HAP-1 (cell line): ENCODE measurements around the gene UBXN10.

Source experiments
- DNase-seq, 2 experiments: peaks; one replicate each; pipeline ENCODE4 v3.0.0-alpha.2; 2016 to 2020; ENCODE audit warnings: low spot score in 2 of 2
- H3K27me3 ChIP-seq: fragments of 250-450 bp; sonication (Bioruptor Pico); 2 replicates; pipeline ENCODE4 v1.5.1; 2020; ENCODE audit warnings: low read depth, mild to moderate bottlenecking, moderate library complexity
- H3K36me3 ChIP-seq: fragments of 250-450 bp; sonication (Bioruptor Pico); replicated peaks from 2 replicates; pipeline ENCODE4 v1.5.1; 2020; ENCODE audit warnings: mild to moderate bottlenecking
- H3K4me1 ChIP-seq: fragments of 250-450 bp; sonication (Bioruptor Pico); 2 replicates; pipeline ENCODE4 v1.5.1; 2020; ENCODE audit warnings: mild to moderate bottlenecking
- H3K4me3 ChIP-seq: fragments of 250-450 bp; sonication (Bioruptor Pico); 2 replicates; pipeline ENCODE4 v1.5.1; 2020; ENCODE audit warnings: mild to moderate bottlenecking, moderate library complexity
- H3K9me3 ChIP-seq: fragments of 250-450 bp; sonication (Bioruptor Pico); 2 replicates; pipeline ENCODE4 v1.5.1; 2020; ENCODE audit warnings: mild to moderate bottlenecking, moderate library complexity
- in situ Hi-C: fragments of 300-500 bp; cut with MboI; formaldehyde crosslinking; loops from 3 replicates; pipeline ENCODE4 v1.14.3; 2020; ENCODE audit warnings: low sequenced_read_pairs, inconsistent platforms, mixed read lengths

UBXN10 gene

DNA sequence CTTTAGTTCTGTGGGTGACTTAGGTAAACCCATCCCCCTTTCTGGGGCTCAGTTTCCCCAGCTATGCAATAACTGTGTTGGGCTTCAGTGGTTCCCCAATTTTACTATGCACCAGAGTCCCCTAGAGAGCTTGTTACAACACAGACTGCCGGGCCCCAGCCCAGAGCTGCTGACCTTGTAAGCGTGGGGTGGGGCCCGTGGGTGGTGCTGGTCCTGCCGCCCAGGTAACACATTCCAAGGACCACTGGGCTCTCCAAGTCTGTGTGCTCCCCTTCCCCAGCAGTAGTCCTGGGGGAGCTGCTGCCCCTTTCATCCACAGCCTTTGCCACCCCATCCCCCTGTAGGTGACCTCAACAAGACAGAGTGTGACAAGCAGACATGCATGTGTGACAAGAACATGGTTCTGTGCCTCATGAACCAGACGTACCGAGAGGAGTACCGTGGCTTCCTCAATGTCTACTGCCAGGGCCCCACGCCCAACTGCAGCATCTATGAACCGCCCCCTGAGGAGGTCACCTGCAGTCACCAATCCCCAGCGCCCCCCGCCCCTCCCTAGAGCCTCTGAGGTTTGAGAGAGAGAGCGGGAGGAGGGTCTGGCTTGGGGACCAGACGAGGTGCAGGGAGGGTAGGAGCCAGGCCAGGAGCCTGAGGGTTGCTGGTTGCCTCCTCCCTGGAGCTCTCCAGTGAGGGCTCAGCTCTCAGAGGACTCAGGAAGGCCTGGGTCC is 37.9 kb upstream of the UBXN10 start:
- Histone ChIP-seq H3K4me1 (no peaks in the 10 kb centered on the region; the same call in 1 of the 2 replicates), H3K9me3 (no peaks in the 10 kb centered on the region), H3K27me3 (no peaks in the 10 kb centered on the region), H3K4me3 (no peak overlapping the region), H3K36me3 (no peaks in the 10 kb centered on the region)
- in situ Hi-C loops, result no loop called here
- DNase-seq, result no peak

DNA sequence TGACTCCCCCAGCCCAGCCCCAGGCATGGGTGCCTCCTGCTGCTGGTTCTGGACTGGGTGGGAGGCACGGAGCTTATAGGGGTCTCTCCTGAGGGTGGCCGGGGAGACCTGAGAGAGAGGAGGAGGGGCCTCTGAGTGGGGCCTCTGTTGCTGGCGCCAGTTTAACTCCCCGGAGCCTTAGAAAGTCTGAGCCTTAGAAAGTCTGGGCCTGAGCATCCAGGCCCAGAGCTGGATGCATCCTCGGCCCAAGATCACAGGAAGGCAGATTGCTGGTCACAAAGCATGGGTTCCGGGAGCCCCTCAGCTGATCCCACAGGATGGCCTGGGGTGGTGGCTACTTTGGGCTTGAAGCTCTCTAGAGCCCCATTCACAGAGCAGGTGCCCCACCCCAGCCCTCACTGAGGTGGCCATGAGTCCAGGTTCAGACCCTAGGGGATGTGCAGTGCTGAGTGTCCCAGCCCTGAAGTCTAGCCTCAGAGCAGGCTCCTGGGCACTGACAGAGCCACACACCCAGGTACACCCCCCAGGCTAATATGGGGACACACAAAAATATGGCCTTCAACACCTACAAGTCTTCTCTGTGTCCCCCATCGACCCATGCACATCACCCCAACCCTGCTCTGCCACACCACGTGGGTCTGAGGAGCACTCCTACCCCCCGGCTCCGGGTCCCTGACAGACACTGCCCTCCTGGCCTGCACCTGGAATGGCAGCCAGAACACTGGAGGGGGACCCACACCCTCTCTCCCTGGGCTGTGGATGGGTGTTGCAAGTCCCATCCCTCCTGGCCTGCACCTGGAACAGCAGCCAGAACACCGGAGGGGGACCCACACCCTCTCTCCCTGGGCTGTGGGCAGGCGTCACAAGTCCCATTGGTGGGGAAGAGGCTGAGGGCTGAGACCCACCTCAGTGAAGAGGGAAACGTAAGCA is 37.1 kb upstream of the UBXN10 start:
- Histone ChIP-seq H3K27me3 (no peaks in the 10 kb centered on the region), H3K9me3 (no peaks in the 10 kb centered on the region), H3K4me3 (no peak overlapping the region), H3K36me3 (no peaks in the 10 kb centered on the region), H3K4me1 (no peaks in the 10 kb centered on the region; the same call in 1 of the 2 replicates)
- DNase-seq, result no peak
- in situ Hi-C loops, result no loop called here

DNA sequence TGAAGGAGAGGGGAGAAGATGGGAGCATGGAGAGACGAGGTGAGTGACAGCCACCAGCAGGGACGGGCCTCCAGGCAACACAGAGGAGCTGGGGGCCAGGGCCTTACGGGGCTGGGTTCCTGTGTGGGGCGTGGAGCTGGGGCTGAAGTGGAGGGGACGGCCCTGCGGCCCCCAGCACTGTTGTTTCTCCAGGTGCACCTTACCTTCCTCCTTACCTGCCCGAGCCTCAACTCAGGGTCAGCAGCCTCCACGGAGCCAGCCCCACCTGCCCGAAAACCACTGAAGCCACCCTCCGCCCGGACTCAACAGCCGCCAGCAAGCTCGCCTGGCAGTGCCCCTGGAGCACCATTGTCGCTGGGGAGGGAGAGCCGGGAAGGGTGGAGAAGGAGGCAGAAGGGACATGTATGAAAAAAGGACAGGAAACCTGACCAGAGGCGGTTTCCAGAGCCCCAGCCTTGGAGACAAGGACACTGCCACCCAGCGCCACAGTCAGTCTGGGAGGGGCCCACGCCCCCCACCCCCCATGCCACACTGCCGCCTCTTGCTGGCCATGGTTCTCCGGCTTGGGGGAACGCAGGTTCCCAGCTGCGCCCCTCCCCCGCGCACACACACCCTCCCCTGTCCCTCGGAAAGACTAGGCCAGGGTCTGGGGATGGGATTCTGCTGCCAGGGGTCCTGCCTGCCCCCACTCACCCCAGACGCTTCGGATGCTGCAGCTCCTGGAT is 36.1 kb upstream of the UBXN10 start:
- no peak for DNase-seq
- no peaks in the 10 kb centered on the region for H3K9me3 ChIP-seq
- H3K36me3 ChIP-seq, result no peaks in the 10 kb centered on the region
- H3K4me3 ChIP-seq, result no peak overlapping the region
- in situ Hi-C loops, result loop anchor here (5.0 kb wide), 1 partner anchor 227 kb away; the partner anchor contains the start of gene PLA2G2E
- H3K27me3 ChIP-seq, result no peaks in the 10 kb centered on the region
- no peaks in the 10 kb centered on the region; the same call in 1 of the 2 replicates for H3K4me1 ChIP-seq

DNA sequence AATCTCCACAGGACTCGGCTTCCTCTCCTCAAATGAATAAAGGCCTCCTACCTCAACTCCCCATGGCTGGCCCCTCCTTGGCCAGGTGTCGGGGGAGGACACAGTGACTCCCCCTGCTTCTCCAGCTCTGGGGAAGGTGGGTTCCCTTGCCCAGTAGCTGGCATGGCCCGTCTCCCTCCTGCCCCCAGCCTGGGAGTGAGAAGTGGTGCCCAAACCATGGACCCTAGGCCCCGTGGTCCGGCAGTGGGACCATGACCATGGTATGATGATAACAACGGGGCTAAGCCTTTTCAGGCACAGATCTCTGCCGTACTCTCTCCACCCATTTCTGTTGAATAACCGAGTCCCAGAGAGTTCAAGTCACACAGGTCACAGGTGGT is 35.6 kb upstream of the UBXN10 start:
- H3K4me3 ChIP-seq, result no peak overlapping the region
- H3K9me3 ChIP-seq, result no peaks in the 10 kb centered on the region
- no peaks in the 10 kb centered on the region; the same call in 1 of the 2 replicates for H3K4me1 ChIP-seq
- DNase-seq, result no peak
- H3K27me3 ChIP-seq, result no peaks in the 10 kb centered on the region
- in situ Hi-C loops, result loop anchor here (5.0 kb wide), 1 partner anchor 228 kb away; the partner anchor contains the start of gene PLA2G2E
- no peaks in the 10 kb centered on the region for H3K36me3 ChIP-seq

DNA sequence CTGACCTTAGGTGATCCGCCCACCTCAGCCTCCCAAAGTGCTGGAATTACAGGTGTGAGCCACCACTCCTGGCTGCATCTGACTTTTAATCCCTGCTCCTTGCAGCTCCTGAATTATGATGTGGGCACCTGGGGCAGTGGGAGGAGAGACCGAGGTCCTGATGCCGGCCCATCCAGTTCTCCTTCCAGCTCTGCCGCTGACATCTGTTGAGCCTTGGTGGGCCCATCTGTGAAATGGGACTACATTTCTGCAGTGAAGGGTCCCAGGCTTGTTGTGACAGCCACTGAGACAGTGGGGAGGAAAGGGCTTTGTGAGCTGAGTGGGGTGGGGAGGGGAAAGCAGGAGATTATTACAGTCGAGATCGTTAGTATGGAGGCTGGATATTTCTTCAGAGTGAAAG is 34.9 kb upstream of the UBXN10 start:
- no peaks in the 10 kb centered on the region for H3K9me3 ChIP-seq
- no peaks in the 10 kb centered on the region for H3K36me3 ChIP-seq
- in situ Hi-C loops, result loop anchor here (5.0 kb wide), 1 partner anchor 229 kb away; the partner anchor contains the start of gene PLA2G2E
- H3K4me3 ChIP-seq, result no peak overlapping the region
- no peaks in the 10 kb centered on the region for H3K27me3 ChIP-seq
- no peaks in the 10 kb centered on the region; the same call in 1 of the 2 replicates for H3K4me1 ChIP-seq
- no peak for DNase-seq

DNA sequence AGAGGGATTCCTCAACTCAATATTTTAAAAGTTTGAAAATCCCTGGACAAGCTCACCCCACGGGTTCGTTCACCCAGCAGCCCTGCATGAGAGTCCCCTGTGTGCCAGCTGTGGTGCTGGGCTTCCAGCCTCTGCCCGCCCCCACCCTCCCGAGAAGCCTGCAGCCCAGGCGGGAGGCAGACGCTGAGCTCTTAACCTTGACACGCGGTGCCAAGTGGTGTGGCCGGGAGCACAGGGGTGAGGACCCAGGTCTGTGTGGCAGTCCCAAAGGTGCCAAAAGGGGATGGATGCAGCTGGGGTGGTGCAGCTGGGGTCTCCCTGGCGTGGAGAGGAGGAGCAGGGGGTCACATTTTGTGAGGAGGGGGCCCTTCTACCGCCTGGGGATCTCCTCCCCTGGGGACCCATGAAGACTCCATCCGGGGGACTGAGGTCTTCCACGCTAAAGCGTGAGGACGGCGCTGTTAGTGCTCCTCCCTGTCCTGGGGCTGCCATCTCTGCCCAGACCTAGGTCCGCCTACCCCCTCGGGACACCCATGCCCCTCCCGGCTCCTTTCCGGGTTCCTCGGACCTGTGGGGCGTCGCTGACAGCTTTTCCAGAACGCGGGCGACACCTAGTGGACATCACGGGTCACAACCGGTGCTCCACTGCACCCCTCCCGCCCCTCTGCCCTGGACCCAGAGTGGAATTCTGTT is 33.8 kb upstream of the UBXN10 start:
- H3K4me3 ChIP-seq, result peak overlapping the region; percentile 21
- H3K27me3 ChIP-seq, result no peaks in the 10 kb centered on the region
- no peaks in the 10 kb centered on the region for H3K36me3 ChIP-seq
- no peaks in the 10 kb centered on the region for H3K9me3 ChIP-seq
- peak; percentile 55 to 92 for DNase-seq
- no peaks in the 10 kb centered on the region; the same call in 1 of the 2 replicates for H3K4me1 ChIP-seq
- in situ Hi-C loops, result loop anchor here (5.0 kb wide), 1 partner anchor 230 kb away; the partner anchor contains the start of gene PLA2G2E

DNA sequence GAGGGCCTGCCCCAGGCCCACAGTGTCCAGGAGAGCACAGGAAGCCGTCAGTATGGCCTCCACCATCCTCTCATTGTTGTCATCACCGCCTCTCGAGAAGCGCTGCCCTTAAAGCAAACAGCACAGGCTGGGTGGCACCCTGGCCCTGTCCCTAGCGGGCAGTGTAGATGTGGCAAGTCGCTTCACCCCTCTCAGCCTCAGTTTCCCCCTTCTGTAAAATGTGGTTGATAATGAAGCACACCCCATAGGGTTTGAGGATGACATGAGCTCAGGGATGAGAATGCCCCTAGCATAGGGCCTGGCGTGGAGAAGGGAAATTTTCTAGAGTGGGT is 33.3 kb upstream of the UBXN10 start:
- Histone ChIP-seq H3K4me1 (no peaks in the 10 kb centered on the region; the same call in 1 of the 2 replicates), H3K9me3 (no peaks in the 10 kb centered on the region), H3K4me3 (no peak overlapping the region), H3K36me3 (no peaks in the 10 kb centered on the region), H3K27me3 (no peaks in the 10 kb centered on the region)
- DNase-seq, result no peak
- in situ Hi-C loops, result loop anchor here (5.0 kb wide), 1 partner anchor 230 kb away; the partner anchor contains the start of gene PLA2G2E

DNA sequence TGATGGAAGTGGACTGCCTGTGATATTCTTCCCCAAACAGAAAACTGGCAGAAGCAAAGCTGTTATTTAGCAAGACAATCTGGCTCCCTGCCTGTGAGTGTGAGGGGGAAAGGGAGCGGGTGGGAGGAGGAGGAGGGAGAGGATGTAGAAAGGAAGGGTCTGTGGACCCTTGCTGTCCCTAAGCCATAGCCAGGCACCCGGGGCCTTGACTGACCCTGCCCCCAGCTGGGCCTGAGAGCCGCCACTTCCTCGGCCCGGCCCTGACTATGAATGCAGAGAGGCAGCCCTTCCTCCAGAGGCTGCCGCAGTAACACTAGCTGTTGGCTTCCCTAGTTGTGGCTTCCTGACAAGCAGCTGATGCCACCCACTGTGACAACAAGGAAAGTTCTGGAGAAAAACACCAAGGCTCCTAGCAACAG is 32.9 kb upstream of the UBXN10 start:
- in situ Hi-C loops, result loop anchor here (5.0 kb wide), 1 partner anchor 231 kb away; the partner anchor contains the start of gene PLA2G2E
- no peak overlapping the region for H3K4me3 ChIP-seq
- DNase-seq, result no peak

DNA sequence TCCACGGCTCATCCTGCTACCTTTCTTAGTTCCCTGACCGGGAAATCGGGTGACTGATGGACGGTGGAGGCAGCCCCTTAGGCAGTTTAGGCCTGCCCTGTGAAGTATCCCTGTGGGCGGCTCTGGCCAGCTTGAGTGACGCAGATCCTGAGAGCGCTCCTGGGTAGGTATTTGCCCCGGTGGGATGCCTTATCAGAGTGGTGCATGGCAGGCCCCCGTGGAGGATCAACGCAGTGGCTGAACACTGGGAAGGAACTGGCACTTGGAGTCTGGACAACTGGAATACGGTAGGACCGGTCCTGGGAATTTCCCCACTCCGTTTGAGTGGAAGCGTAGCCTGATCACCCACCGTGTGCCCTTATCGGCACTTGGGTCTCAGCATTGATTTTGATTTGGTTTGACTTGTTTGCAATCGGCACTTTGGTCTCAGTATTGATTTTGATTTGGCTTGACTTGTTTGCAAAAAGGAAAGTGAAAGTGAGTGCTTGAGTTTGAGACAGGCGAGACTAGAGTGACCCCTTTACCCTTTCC is 31.5 kb upstream of the UBXN10 start:
- in situ Hi-C loops, result loop anchor here (5.0 kb wide), 1 partner anchor 232 kb away; the partner anchor contains the start of gene PLA2G2E
- Histone ChIP-seq H3K36me3 (no peaks in the 10 kb centered on the region), H3K27me3 (no peaks in the 10 kb centered on the region), H3K4me1 (no peaks in the 10 kb centered on the region; the same call in 1 of the 2 replicates), H3K9me3 (no peaks in the 10 kb centered on the region), H3K4me3 (no peak overlapping the region)
- DNase-seq, result no peak

More for the DNA sequence above, 32.9 kb upstream of the UBXN10 start:
- Histone ChIP-seq H3K4me1 (no peaks in the 10 kb centered on the region; the same call in 1 of the 2 replicates), H3K9me3 (no peaks in the 10 kb centered on the region), H3K36me3 (no peaks in the 10 kb centered on the region), H3K27me3 (no peaks in the 10 kb centered on the region)

DNA sequence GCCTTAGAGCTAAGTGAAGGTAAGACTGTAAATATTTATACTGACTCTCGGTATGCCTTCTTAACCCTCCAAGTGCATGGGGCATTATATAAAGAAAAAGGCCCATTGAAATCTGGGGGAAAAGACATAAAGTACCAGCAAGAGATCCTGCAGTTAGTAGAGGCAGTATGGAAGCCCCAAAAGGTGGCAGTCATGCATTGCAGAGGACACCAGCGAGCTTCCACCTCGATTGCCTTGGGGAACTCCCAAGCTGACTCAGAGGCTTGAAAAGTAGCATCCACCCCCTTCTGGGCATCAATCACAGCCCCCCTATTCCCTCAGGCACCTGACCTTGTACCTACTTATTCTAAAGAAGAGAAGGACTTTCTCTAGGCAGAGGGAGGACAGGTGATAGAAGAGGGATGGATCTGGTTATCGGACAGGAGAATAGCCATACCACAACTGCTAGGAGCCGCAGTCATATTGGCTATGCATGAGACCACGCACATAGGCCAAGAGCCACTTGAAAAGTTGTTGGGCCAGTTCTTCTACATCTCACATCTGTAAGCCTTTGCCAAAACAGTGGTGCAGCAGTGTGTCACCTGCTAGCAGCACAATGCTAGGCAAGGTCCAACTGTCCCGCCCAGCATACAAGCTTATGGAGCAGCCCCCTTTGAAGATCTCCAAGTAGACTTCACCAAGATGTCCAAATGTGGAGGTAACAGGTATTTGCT is 27.4 kb upstream of the UBXN10 start:
- DNase-seq, result no peak
- Histone ChIP-seq H3K4me3 (no peak overlapping the region), H3K36me3 (no peaks in the 10 kb centered on the region), H3K27me3 (no peaks in the 10 kb centered on the region), H3K4me1 (no peaks in the 10 kb centered on the region), H3K9me3 (peaks cover 5% of the 10 kb centered on the region; the same call in 1 of the 2 replicates)
- in situ Hi-C loops, result no loop called here

DNA sequence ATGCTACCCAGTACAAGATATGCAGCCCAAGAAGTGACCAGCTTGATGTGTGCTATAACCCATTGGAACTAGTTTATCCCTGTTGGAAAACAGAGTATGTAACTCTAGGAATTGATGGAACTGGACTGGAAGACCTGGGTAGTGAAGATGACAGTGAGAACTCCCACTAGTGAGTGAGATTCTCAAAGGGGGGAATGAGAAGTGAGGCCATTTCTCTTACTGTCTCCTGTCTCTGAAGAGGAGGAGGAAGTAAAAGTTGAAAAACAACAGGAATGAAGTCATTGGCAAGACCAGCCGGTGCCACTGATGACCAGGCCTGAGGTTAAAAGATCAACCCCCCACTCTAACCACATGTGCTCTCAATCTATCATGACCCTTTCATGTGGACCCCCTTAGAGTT is 25.9 kb upstream of the UBXN10 start:
- in situ Hi-C loops, result no loop called here
- no peak for DNase-seq
- Histone ChIP-seq H3K36me3 (no peaks in the 10 kb centered on the region), H3K4me3 (no peak overlapping the region), H3K4me1 (no peaks in the 10 kb centered on the region), H3K27me3 (peaks cover 4% of the 10 kb centered on the region), H3K9me3 (peaks cover 5% of the 10 kb centered on the region; the same call in 1 of the 2 replicates)

DNA sequence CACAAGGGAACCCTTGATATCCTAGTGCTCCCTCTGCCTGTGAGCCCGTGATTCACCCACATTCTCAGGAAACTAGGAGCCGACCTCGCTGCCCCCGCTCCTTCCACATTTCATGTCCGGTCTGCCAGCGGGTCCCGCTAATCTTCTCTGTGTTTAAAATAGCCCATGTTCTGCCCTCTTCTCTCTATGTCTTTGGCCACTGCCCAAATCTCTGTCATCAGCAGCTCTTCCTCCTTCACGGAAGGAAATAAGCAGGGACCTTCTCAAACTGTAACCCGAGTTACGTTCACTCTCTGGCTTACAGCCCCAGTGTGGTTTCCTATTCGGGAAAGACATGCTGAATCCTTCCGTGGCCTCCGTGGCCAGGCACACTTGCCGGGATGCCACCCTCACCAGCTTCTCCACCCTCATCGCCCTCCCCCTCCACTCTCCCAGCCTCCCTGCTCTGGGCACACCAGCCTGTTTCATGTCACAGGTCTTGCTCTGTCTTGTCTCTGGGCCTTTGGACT is 21.1 kb upstream of the UBXN10 start:
- Histone ChIP-seq H3K36me3 (no peaks in the 10 kb centered on the region), H3K9me3 (peaks cover 5% of the 10 kb centered on the region; the same call in 1 of the 2 replicates), H3K4me1 (no peaks in the 10 kb centered on the region), H3K27me3 (peaks cover 11% of the 10 kb centered on the region), H3K4me3 (no peak overlapping the region)
- in situ Hi-C loops, result no loop called here
- no peak for DNase-seq
